Measurements from ENCODE around the gene HCRTR2. TPM values are rescaled to one million over a fixed set of nuclear protein-coding genes. Genes with fewer than 3 reads are reported as not detected.

Gene HCRTR2
- total RNA-seq, 2 experiments from 2014 or later: not detected

GRCh38 chr6:55176958-55177357 lies 2.6 kb downstream of the HCRTR2 start:
- ATAC-seq (no peak), DNase-seq (no peak)
- H3K4me3 Mint-ChIP-seq: no peak overlapping the region
- peaks cover 3% of the 10 kb centered on the region for H3K9me3 Mint-ChIP-seq (ENCODE audit: low read depth)
- ChIA-PET CTCF (no interaction called here), POLR2A (no interaction called here)
- peaks cover 13% of the 10 kb centered on the region for H3K27me3 Mint-ChIP-seq
- H3K4me1 Mint-ChIP-seq: no peaks in the 10 kb centered on the region
- no peak overlapping the region for H3K27ac Mint-ChIP-seq
- intact Hi-C loops (cut with DNase I, micrococcal nuclease): no loop called here
- peaks cover 3% of the 10 kb centered on the region for H3K36me3 Mint-ChIP-seq (ENCODE audit: low read depth)

GRCh38 chr6:55180258-55180657 lies 5.9 kb downstream of the HCRTR2 start:
- intact Hi-C loops (cut with DNase I, micrococcal nuclease): no loop called here

GRCh38 chr6:55182016-55182650 lies 7.8 kb downstream of the HCRTR2 start:
- ATAC-seq: no peak
- no peak overlapping the region for H3K4me3 Mint-ChIP-seq
- H3K27ac Mint-ChIP-seq: no peak overlapping the region
- ChIA-PET POLR2A (no interaction called here), CTCF (no interaction called here)
- no peaks in the 10 kb centered on the region for H3K4me1 Mint-ChIP-seq
- intact Hi-C loops (cut with DNase I, micrococcal nuclease): no loop called here
- DNase-seq: no peak
- H3K36me3 Mint-ChIP-seq (ENCODE audit: low read depth): no peaks in the 10 kb centered on the region
- no peaks in the 10 kb centered on the region for H3K9me3 Mint-ChIP-seq (ENCODE audit: low read depth)
- H3K27me3 Mint-ChIP-seq: no peaks in the 10 kb centered on the region

More at GRCh38 chr6:55180258-55180657, 5.9 kb downstream of the HCRTR2 start:
- ATAC-seq (no peak), DNase-seq (no peak)
- peaks cover 5% of the 10 kb centered on the region for H3K27me3 Mint-ChIP-seq
- H3K9me3 Mint-ChIP-seq (ENCODE audit: low read depth): peaks cover 3% of the 10 kb centered on the region
- H3K27ac Mint-ChIP-seq: no peak overlapping the region
- H3K4me1 Mint-ChIP-seq: no peaks in the 10 kb centered on the region
- H3K4me3 Mint-ChIP-seq: no peak overlapping the region
- POLR2A ChIA-PET: interaction anchor here (0.6 kb wide), 1 partner anchor 567 kb away, joined by 3 read pairs; no protein-coding TSS in a partner anchor
- CTCF ChIA-PET: no interaction called here
- no peaks in the 10 kb centered on the region for H3K36me3 Mint-ChIP-seq (ENCODE audit: low read depth)

- no peaks in the 10 kb centered on the region for H3K27me3 Mint-ChIP-seq
- intact Hi-C loops (cut with DNase I, micrococcal nuclease): no loop called here
- H3K36me3 Mint-ChIP-seq (ENCODE audit: low read depth): no peaks in the 10 kb centered on the region
- ATAC-seq (no peak), DNase-seq (no peak)
- H3K9me3 Mint-ChIP-seq (ENCODE audit: low read depth): no peaks in the 10 kb centered on the region
- POLR2A ChIA-PET: no interaction called here
- CTCF ChIA-PET: no interaction called here
- no peaks in the 10 kb centered on the region for H3K4me1 Mint-ChIP-seq
- H3K27ac Mint-ChIP-seq: no peak overlapping the region
- H3K4me3 Mint-ChIP-seq: no peak overlapping the region
These were observed 10.6 kb downstream of the HCRTR2 start for GRCh38 chr6:55184782-55185530.

GRCh38 chr6:55198715-55199114 lies 24.4 kb downstream of the HCRTR2 start:
- DNase-seq (no peak), ATAC-seq (no peak)
- Mint-ChIP-seq H3K9me3 (ENCODE audit: low read depth) (peaks cover 6% of the 10 kb centered on the region), H3K27ac (no peak overlapping the region), H3K4me3 (no peak overlapping the region), H3K27me3 (no peaks in the 10 kb centered on the region), H3K4me1 (no peaks in the 10 kb centered on the region), H3K36me3 (ENCODE audit: low read depth) (no peaks in the 10 kb centered on the region)
- ChIA-PET CTCF (no interaction called here), POLR2A (no interaction called here)
- intact Hi-C loops (cut with DNase I, micrococcal nuclease): no loop called here

- ATAC-seq (no peak), DNase-seq (no peak)
- Mint-ChIP-seq H3K27me3 (no peaks in the 10 kb centered on the region), H3K9me3 (ENCODE audit: low read depth) (peaks cover 6% of the 10 kb centered on the region), H3K4me1 (no peaks in the 10 kb centered on the region), H3K4me3 (no peak overlapping the region), H3K36me3 (ENCODE audit: low read depth) (no peaks in the 10 kb centered on the region), H3K27ac (no peak overlapping the region)
- ChIA-PET CTCF (no interaction called here), POLR2A (no interaction called here)
- intact Hi-C loops (cut with DNase I, micrococcal nuclease): no loop called here
These were observed 24.9 kb downstream of the HCRTR2 start for GRCh38 chr6:55199239-55199638.

GRCh38 chr6:55208478-55209458 lies 34.5 kb downstream of the HCRTR2 start:
- Mint-ChIP-seq H3K27ac (no peak overlapping the region), H3K4me1 (no peaks in the 10 kb centered on the region), H3K27me3 (no peaks in the 10 kb centered on the region), H3K36me3 (ENCODE audit: low read depth) (no peaks in the 10 kb centered on the region), H3K4me3 (no peak overlapping the region), H3K9me3 (ENCODE audit: low read depth) (peaks cover 6% of the 10 kb centered on the region)
- DNase-seq (no peak), ATAC-seq (no peak)
- ChIA-PET POLR2A (no interaction called here), CTCF (no interaction called here)
- intact Hi-C loops (cut with DNase I, micrococcal nuclease): no loop called here

- Mint-ChIP-seq H3K36me3 (ENCODE audit: low read depth) (no peaks in the 10 kb centered on the region), H3K4me3 (no peak overlapping the region), H3K27ac (no peak overlapping the region), H3K27me3 (no peaks in the 10 kb centered on the region), H3K4me1 (no peaks in the 10 kb centered on the region), H3K9me3 (ENCODE audit: low read depth) (peaks cover 5% of the 10 kb centered on the region)
- ChIA-PET POLR2A (no interaction called here), CTCF (no interaction called here)
- DNase-seq (no peak), ATAC-seq (no peak)
- intact Hi-C loops (cut with DNase I, micrococcal nuclease): no loop called here
These were observed 36.6 kb downstream of the HCRTR2 start for GRCh38 chr6:55210952-55211351.

GRCh38 chr6:55212156-55212555 lies 37.8 kb downstream of the HCRTR2 start:
- Mint-ChIP-seq H3K27ac (no peak overlapping the region), H3K36me3 (ENCODE audit: low read depth) (no peaks in the 10 kb centered on the region), H3K4me1 (no peaks in the 10 kb centered on the region), H3K4me3 (no peak overlapping the region), H3K27me3 (no peaks in the 10 kb centered on the region), H3K9me3 (ENCODE audit: low read depth) (peaks cover 5% of the 10 kb centered on the region)
- DNase-seq (no peak), ATAC-seq (no peak)
- CTCF ChIA-PET: no interaction called here
- intact Hi-C loops (cut with DNase I, micrococcal nuclease): no loop called here
- POLR2A ChIA-PET: no interaction called here

GRCh38 chr6:55220961-55221360 lies 46.6 kb downstream of the HCRTR2 start:
- Mint-ChIP-seq H3K27ac (no peak overlapping the region), H3K27me3 (no peaks in the 10 kb centered on the region), H3K4me3 (no peak overlapping the region), H3K9me3 (ENCODE audit: low read depth) (peaks cover 6% of the 10 kb centered on the region), H3K4me1 (no peaks in the 10 kb centered on the region), H3K36me3 (ENCODE audit: low read depth) (no peaks in the 10 kb centered on the region)
- CTCF ChIA-PET: no interaction called here
- POLR2A ChIA-PET: no interaction called here
- intact Hi-C loops (cut with DNase I, micrococcal nuclease): no loop called here
- ATAC-seq (no peak), DNase-seq (no peak)

GRCh38 chr6:55227862-55228261 lies 53.5 kb downstream of the HCRTR2 start:
- DNase-seq (no peak), ATAC-seq (no peak)
- Mint-ChIP-seq H3K4me3 (no peak overlapping the region), H3K9me3 (ENCODE audit: low read depth) (peaks cover 2% of the 10 kb centered on the region), H3K4me1 (no peaks in the 10 kb centered on the region), H3K27ac (no peak overlapping the region), H3K27me3 (no peaks in the 10 kb centered on the region), H3K36me3 (ENCODE audit: low read depth) (no peaks in the 10 kb centered on the region)
- intact Hi-C loops (cut with DNase I, micrococcal nuclease): no loop called here
- CTCF ChIA-PET: no interaction called here
- POLR2A ChIA-PET: no interaction called here

GRCh38 chr6:55239099-55239498 lies 64.8 kb downstream of the HCRTR2 start:
- Mint-ChIP-seq H3K27me3 (no peaks in the 10 kb centered on the region), H3K27ac (no peak overlapping the region), H3K4me1 (no peaks in the 10 kb centered on the region), H3K9me3 (ENCODE audit: low read depth) (peaks cover 2% of the 10 kb centered on the region), H3K4me3 (no peak overlapping the region), H3K36me3 (ENCODE audit: low read depth) (no peaks in the 10 kb centered on the region)
- DNase-seq (no peak), ATAC-seq (no peak)
- CTCF ChIA-PET: no interaction called here
- intact Hi-C loops (cut with DNase I, micrococcal nuclease): no loop called here
- POLR2A ChIA-PET: no interaction called here
